HG02981 (cell line): ENCODE measurements around the gene SDHAF1.
"Not testable (repeated sequence)": the region's sequence is repeated elsewhere in the genome, so short reads cannot be mapped to it uniquely, and the experiment has no call there.

Experiments
- ATAC-seq: cut with Tn5 transposase; IDR thresholded peaks from one replicate; pipeline ENCODE4 v1.9.1; 2021; ENCODE audit warnings: mild to moderate bottlenecking, moderate library complexity; ENCODE audit not compliant: unreplicated experiment

SDHAF1 gene, protein sequence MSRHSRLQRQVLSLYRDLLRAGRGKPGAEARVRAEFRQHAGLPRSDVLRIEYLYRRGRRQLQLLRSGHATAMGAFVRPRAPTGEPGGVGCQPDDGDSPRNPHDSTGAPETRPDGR

GRCh38 chr19:35995048-35995993 lies at the start of gene SDHAF1:
Gene SDHAF1 (plus strand): TSS chr19:35995188. CDS start chr19:35995275, 87 bp downstream.
- peak; percentile 82 for ATAC-seq

DNA sequence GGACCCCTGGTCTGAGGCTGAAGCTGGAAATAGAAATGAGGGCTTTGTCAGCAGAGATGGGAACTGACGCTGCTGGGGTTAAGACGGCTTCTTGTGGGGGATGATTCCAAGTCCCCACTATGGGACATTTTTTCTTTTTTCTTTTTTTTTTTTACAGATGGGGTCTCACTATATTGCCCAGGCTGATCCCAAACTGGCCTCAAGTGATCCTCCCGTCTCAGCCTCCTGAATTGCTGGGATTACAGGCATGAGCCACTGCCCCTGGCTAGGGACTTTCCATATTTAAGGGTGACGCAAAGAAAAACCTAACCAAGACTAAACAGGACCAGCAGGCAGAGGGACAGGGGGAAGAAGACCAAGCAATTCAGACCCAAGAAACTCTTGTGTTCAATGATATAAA lies 48.8 kb upstream of the SDHAF1 start:
- no peak for ATAC-seq

- no peak for ATAC-seq
Measured at GRCh38 chr19:35949131-35949530, 45.9 kb upstream of the SDHAF1 start.

- no peak for ATAC-seq
Measured at GRCh38 chr19:35955881-35956634, 38.9 kb upstream of the SDHAF1 start.

- not testable (repeated sequence) for ATAC-seq
Measured at GRCh38 chr19:35957411-35957810, 37.6 kb upstream of the SDHAF1 start.

- ATAC-seq: no peak
Measured at GRCh38 chr19:35958660-35959039, 36.3 kb upstream of the SDHAF1 start.

DNA sequence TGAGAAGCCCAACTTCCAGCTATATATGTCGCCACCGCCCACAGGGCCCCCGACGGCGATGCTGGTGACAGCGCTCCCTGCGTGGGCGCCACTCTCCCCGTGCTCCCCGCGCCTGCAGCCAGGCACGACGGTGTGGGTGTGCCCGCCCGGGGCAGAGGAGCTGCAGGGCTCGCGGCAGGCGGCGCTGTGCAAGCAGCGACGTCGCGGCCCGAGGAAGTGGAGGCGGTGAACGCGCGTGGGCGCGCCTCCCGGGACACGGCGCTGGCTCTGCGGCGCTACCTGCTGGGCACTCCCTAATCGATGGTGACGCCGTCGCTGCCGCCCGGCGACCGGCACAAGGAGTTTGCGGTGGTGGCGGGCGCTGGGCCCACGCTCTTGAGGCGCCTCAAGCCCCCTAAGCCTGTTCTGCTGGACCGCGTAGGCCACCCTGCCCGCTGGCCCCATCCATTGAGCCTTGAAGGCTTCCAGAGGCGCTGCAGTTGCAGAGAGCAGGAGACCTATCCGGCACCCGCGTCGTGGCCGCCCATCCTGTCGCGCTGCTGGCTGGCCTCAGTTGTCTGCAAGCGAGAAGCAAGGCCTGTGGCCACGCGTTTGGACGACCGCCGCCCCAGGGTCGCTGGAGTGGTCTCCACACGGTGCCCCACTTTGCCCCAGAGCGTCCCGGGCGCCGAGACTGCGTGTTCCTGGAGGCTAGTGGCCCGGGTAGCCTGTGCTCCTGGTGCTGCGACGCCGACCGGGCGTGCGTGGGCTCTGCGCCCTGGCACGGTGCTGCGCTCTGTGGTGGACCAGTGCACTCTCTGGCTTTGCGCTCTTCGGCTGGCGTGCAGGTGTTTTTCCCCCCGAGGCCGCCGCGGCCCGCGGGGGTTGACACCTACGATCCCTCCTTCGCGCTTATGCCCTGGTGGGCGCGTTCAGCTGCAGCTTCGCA lies 35.7 kb upstream of the SDHAF1 start:
- no peak for ATAC-seq

DNA sequence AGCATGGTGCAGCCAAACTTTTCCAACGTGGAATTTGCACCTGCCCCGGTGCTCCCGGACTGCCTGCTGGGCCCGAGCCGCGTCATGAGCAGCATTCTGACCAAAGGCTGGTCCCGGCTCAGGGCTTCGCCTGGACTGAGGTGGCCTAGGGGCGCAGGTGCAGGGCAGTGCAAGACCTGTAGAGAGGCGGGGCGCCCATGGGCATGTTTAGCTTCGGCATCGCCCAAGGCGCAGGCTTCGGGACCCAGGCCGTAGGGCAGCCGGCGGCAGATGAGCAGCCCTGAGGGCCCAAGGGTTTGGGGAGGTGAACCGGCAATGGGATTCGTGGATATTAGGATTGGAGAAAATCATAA lies 35.0 kb upstream of the SDHAF1 start:
- ATAC-seq: no peak

DNA sequence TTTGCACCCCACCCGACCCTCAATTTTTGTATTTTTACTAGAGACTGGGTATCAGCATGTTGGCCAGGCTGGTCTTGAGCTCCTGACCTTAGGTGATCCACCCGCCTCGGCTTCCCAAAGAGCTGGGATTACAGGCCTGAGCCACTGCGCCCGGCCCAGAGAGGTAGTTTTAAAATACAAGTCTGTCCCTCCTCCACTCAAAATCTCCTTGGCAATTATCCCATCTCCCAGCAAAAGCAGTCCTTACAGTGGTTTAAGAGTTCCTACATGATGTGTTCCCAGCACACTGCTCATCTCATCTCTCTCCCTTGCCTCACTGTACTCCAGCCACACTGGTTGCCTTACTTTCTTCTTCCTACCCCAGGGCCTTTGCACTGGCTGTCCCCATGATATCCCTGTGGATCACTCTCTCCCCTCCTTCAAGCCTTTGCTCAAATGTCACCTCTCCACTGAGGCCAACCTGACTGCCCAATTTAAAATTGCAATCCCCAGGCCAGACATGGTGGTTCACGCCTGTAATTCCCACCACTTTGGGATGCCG lies 34.5 kb upstream of the SDHAF1 start:
- no peak for ATAC-seq

GRCh38 chr19:35963514-35963913 lies 31.5 kb upstream of the SDHAF1 start:
- no peak for ATAC-seq

GRCh38 chr19:35966771-35967170 lies 28.2 kb upstream of the SDHAF1 start:
- ATAC-seq: no peak

DNA sequence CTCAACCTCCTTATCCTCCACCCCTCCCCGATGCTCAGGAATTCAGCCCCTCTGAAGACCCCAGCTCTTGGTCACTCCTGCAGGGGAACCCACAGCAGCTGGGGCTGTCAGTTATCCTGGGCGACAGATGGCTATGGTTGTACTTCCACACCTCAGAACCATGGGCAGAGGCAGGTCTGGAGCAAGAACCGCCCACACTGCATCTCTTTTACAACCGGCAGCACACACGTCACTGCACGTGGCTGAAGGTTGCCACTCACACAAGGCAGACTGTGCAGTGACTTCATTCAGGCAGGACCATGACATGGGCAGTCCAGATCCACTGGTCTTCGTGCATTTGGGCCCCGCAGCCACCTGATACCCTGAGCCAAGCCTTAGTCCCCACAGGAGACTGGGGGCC lies 21.5 kb upstream of the SDHAF1 start:
- ATAC-seq: no peak

DNA sequence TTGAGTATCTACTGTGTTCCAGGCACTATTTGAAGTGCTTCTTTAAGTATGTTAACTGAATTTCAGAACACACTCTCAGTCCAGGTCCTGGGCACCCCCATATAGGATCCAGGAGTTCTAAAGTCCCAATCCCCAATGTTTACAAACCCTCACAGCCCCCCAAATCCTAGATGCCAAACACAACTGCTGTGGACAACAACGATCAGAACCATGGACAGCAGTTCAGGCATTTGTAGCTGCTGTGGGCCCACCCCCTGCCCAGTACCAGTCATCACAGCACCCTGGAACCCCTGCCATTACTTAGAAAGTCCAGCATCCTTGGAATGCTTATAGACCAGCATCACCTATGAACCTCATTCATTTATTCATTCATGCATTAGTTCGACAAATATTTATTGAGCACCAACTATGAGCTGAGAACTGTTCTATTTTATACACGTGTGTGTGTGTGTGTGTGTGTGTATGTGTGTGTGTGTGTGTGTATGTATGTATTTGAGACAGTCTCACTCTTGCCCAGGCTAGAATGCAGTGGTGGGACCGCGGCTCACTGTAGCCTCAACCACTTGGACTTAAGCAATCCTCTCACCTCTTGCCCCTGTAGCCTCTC lies 19.3 kb upstream of the SDHAF1 start:
- ATAC-seq: no peak

- no peak for ATAC-seq
Measured at GRCh38 chr19:35977446-35978222, 17.4 kb upstream of the SDHAF1 start.

DNA sequence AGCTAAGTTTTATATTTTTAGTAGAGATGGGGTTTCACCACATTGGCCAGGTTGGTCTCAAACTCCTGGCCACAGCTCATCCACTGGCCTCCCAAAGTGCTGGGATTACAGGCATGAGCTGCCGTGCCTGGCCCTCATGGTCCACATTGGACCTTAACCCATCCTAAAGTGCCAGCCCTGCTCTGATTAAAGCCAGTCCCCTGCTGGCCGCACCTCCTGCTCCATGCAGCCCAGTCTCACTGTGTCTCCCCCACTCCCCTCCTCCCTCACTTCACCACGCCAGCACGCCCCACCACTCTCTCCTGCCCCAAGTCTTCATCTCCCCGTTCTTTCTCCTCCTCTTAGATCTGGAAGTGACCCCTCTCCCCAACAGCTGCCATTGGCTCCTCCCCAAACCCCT lies 16.7 kb upstream of the SDHAF1 start:
- ATAC-seq: no peak

GRCh38 chr19:35978832-35979365 lies 16.1 kb upstream of the SDHAF1 start:
- ATAC-seq: no peak

GRCh38 chr19:35980997-35981396 lies 14.0 kb upstream of the SDHAF1 start:
- ATAC-seq: not testable (repeated sequence)

- no peak for ATAC-seq
Measured at GRCh38 chr19:35983177-35983576, 11.8 kb upstream of the SDHAF1 start.

DNA sequence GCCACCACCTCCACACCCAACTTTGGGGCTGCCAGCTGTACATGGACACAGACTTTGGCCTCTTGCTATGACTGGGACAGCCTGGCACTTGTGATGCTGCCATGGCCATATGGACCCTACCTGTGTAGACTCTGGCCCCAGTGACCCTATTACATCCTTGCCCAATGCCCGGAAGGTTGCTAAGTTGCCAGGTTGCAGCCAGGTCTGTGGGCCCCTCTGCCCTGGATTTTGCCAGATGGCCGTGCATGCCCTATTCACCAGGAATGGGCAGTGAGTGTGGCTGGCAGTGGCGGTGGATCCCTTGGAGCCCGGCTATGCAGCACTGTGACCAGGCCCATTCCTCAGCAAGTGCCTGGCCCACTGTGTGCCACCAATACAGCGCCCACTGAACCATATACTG lies 8.9 kb upstream of the SDHAF1 start:
- ATAC-seq: no peak
